GM20000 (cell line): ENCODE measurements around the gene CYSLTR1.

Experiments
- DNase-seq: peaks from one replicate; pipeline ENCODE4 v3.0.0; 2012; ENCODE audit warnings: low spot score
- CTCF ChIP-seq: IDR thresholded peaks from 2 replicates; pipeline ENCODE4 v1.5.1; 2012; ENCODE audit warnings: mild to moderate bottlenecking, control low read depth; ENCODE audit errors: extremely low read depth, missing control alignments

CYSLTR1 gene

GRCh38 chrX:78330540-78330939 is 3.1 kb upstream of the CYSLTR1 start:
- DNase-seq = no peak
- no peak for TF ChIP-seq CTCF

- no peak for TF ChIP-seq CTCF
Measured at GRCh38 chrX:78330068-78330467, 2.7 kb upstream of the CYSLTR1 start.

GRCh38 chrX:78329486-78329885 is 2.1 kb upstream of the CYSLTR1 start:
- DNase-seq = no peak
- no peak for TF ChIP-seq CTCF

More at GRCh38 chrX:78330068-78330467, 2.7 kb upstream of the CYSLTR1 start:
- DNase-seq = no peak

- DNase-seq = no peak
- TF ChIP-seq CTCF = no peak
Measured at GRCh38 chrX:78326401-78326800, 1.0 kb downstream of the CYSLTR1 start.

- DNase-seq = no peak
- TF ChIP-seq CTCF = no peak
Measured at GRCh38 chrX:78322863-78323262, 4.5 kb downstream of the CYSLTR1 start.

- no peak for TF ChIP-seq CTCF
- peak; percentile 29 for DNase-seq
Measured at GRCh38 chrX:78321809-78322208, 5.6 kb downstream of the CYSLTR1 start.

GRCh38 chrX:78316265-78316664 is 11.1 kb downstream of the CYSLTR1 start:
- no peak for DNase-seq
- TF ChIP-seq CTCF = no peak
